SHP77 treated with DMSO at 0.1 percent for 48 hours (cell line): Measurements from ENCODE around the gene RASSF8.
A peak's percentile ranks its signal among the peaks of the same experiment; 100 is the strongest.

Experiments
- DNase-seq: peaks from one replicate; lab custom pipeline; 2025; lab: John Stamatoyannopoulos, UW

Gene RASSF8

GRCh38 chr12:25958428-25959070 lies at the start of gene RASSF8:
RASSF8 (plus strand) TSS chr12:25958682; CDS start chr12:26055344, 96,662 bp downstream.
- DNase-seq: peak; percentile 11

GRCh38 chr12:25914551-25914950 lies 43.9 kb upstream of the RASSF8 start:
- DNase-seq: no peak

GRCh38 chr12:25924491-25925001 lies 33.9 kb upstream of the RASSF8 start:
- DNase-seq: no peak

- no peak for DNase-seq
Observed at GRCh38 chr12:25925064-25925463, 33.4 kb upstream of the RASSF8 start.

- no peak for DNase-seq
Observed at GRCh38 chr12:25926536-25926935, 31.9 kb upstream of the RASSF8 start.

- DNase-seq: no peak
Observed at GRCh38 chr12:25929142-25929541, 29.3 kb upstream of the RASSF8 start.

GRCh38 chr12:25932971-25933370 lies 25.5 kb upstream of the RASSF8 start:
- DNase-seq: no peak

- no peak for DNase-seq
Observed at GRCh38 chr12:25934456-25934855, 24.0 kb upstream of the RASSF8 start.

- no peak for DNase-seq
Observed at GRCh38 chr12:25935355-25936144, 22.9 kb upstream of the RASSF8 start.

- no peak for DNase-seq
Observed at GRCh38 chr12:25937096-25937495, 21.4 kb upstream of the RASSF8 start.

GRCh38 chr12:25938581-25938980 lies 19.9 kb upstream of the RASSF8 start:
- no peak for DNase-seq

- no peak for DNase-seq
Observed at GRCh38 chr12:25939606-25940005, 18.9 kb upstream of the RASSF8 start.

GRCh38 chr12:25940886-25941285 lies 17.6 kb upstream of the RASSF8 start:
- DNase-seq: no peak

GRCh38 chr12:25942709-25943108 lies 15.8 kb upstream of the RASSF8 start:
- DNase-seq: no peak

- DNase-seq: no peak
Observed at GRCh38 chr12:25943940-25944339, 14.5 kb upstream of the RASSF8 start.

GRCh38 chr12:25949343-25949742 lies 9.1 kb upstream of the RASSF8 start:
- DNase-seq: no peak

GRCh38 chr12:25950329-25951115 lies 8.0 kb upstream of the RASSF8 start:
- DNase-seq: no peak

GRCh38 chr12:25957793-25958427 lies 572 bp upstream of the RASSF8 start:
- no peak for DNase-seq

GRCh38 chr12:25959071-25959961 lies 834 bp downstream of the RASSF8 start:
- peak; percentile 6 for DNase-seq

GRCh38 chr12:25960143-25960542 lies 1.7 kb downstream of the RASSF8 start:
- peak; percentile 3 for DNase-seq

- DNase-seq: no peak
Observed at GRCh38 chr12:25960961-25961360, 2.5 kb downstream of the RASSF8 start.
